GM18907 (cell line): ENCODE data around the gene NSD2.

Experiments used
- ATAC-seq: cut with Tn5 transposase; IDR thresholded peaks from one replicate; pipeline ENCODE4 v1.9.1; 2021; ENCODE audit warnings: mild to moderate bottlenecking, moderate library complexity; ENCODE audit not compliant: unreplicated experiment

The NSD2 gene

DNA sequence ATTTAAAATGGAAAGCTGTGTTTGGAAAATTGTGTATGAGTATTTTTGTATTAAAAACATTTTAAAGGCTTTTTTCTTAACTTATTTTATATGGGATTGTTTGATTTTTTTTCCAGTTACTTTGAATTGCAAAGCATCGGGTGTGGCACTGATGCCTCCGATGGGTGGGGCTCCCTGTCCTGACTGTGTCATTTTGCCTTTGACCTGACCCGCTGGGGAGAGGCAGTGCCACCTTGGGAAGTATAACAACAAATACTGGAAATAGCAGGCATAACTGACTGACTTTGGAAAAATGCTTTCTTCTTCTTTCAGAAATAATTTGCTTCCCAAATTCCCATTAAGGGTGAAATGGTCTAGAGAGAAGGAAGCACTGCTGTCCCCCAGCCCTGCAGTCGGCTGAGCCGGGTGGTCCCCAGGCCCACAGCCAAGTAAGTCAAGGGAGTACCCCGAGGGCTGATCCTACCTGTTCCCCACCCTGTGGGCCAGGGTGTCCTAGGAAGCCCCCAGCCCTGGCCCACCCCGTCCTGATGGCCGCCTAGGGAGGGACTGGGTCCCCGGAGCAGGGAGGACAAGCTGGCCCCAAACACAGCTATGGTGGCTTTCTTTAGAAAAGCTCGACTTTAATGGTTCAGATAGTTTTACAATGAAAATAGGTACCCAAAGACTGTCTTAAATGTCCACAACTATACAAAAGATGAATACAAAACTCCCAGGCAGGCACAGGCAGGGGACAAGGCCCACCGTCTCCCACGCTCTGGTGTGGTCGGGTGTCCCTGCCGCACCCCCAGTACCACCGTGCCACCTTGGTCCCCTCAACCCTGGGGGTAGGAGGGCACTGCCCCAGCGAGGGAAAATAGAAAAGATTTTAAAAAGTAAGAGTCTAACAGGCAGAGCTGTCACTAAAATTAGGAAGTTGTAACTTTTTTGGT is 111.2 kb downstream of the NSD2 start:
- no peak for ATAC-seq

DNA sequence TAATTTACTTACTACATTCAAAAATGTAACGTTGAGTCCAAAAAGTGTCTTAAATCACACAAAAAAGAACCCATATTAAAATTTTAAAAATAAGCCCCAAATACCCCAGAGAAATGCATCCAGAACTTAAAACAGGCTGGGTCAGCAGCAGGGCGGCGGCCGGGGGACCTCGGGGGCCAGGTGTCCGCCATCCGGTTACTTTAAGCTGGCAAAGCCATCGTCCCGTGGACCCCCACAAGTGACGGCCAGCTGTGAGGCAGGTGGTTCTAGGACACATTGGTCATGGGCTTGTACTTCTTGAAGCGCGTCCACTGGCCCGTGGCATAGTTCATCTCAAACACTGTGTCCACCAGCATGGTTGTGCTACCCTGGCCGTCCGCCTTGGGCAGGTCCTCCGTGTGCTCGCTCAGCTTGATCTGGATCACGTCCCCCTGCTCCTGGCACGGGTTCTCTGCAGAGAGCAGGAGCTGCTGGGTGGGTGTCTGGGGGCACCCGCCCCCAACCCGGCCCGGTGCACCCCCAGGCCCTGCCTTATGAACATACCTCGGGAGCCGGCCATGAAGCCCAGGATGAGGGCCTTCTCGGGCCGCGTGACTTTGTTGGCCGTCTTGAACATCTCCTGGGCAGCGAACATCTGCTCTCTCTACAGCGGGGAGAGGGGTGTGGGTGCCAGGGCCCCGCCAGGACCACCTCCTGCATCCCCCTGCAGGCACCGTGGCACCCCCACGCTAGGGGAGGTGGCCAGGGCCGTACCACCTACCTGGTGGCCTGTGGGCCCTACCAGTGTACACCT is 112.1 kb downstream of the NSD2 start:
- ATAC-seq, result no peak

- no peak for ATAC-seq
These were observed 112.7 kb downstream of the NSD2 start for GRCh38 chr4:1983846-1984405.

- ATAC-seq, result no peak
These were observed 113.4 kb downstream of the NSD2 start for GRCh38 chr4:1984406-1985191.

GRCh38 chr4:1985294-1985693 is 114.1 kb downstream of the NSD2 start:
- no peak for ATAC-seq

DNA sequence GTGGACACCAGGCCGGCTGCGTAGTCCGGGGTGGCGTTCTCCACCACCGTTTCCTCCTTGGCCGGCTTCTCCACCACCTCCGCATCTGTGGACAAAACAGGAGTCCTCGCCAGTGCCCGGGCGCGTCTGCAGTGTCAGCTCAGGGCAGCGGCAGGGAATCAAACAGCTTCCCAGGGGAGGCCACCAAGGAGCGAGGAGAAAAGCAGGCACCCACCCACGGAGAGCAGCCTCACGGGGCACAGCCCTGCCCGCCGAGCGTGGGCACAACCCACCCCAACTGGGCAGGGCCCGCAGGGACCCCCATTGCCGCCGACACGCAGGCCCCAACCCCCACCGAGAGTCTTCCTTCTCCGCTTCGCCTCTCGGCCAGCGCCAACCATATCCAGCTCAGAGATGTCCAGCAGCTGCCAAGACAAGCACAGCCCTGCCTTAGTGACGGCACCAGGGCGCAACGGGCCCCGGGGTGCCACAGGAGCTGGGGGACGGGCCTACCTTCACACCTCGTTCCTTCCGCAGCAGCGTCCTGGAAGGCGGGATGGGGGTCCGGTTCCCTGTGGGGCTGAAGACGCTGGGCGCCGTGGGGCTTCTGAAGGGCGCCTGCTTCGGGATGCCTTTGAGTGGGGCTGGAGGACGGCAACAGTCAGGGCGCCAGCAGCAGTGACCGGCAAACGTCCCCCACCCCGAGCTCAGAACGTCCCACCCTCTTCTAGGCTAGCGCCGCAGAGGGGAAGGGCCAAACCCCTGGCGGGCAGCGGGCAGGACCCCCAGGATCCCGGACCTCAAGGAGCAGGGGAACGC is 114.8 kb downstream of the NSD2 start:
- no peak for ATAC-seq

- no peak for ATAC-seq
These were observed 115.5 kb downstream of the NSD2 start for GRCh38 chr4:1986578-1987210.

- ATAC-seq, result no peak
These were observed 116.1 kb downstream of the NSD2 start for GRCh38 chr4:1987296-1987695.

GRCh38 chr4:1987721-1988326 is 116.6 kb downstream of the NSD2 start:
- ATAC-seq, result no peak

- no peak for ATAC-seq
These were observed 117.1 kb downstream of the NSD2 start for GRCh38 chr4:1988327-1988724.

GRCh38 chr4:1989533-1990347 is 118.5 kb downstream of the NSD2 start:
- ATAC-seq, result no peak

DNA sequence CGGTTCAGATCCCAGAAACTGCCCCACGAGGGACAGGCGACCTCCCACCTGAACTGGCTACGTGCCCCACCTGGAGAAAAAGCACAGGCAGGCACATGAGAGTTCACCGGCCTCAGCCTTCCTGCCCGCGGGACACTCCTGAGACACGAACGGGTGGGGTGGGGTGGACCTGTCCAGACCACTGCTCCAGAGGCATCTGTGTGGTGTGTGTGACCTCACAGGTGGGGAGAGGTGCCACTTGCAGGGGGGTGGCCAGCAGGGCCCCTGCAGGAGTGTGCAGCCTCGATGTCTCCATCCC is 119.1 kb downstream of the NSD2 start:
- ATAC-seq, result no peak

DNA sequence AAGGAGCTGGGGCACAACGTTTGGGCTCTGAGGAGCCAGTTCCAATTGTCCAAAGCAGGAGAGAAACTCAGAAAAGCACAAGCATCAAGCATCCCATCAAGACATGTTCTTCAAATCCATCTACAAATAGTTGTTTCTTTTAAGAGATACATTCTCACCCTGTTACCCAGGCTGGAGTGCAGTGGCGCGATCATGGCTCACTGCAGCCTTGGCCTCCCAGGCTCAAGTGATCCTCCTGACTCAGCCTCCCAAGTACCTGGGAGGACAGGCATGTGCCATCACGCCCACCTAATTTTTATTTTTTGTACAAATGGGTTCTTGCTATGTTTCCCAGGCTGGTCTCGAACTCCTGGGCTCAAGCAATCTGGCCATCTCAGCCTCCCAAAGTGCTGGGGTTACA is 119.5 kb downstream of the NSD2 start:
- ATAC-seq, result no peak

DNA sequence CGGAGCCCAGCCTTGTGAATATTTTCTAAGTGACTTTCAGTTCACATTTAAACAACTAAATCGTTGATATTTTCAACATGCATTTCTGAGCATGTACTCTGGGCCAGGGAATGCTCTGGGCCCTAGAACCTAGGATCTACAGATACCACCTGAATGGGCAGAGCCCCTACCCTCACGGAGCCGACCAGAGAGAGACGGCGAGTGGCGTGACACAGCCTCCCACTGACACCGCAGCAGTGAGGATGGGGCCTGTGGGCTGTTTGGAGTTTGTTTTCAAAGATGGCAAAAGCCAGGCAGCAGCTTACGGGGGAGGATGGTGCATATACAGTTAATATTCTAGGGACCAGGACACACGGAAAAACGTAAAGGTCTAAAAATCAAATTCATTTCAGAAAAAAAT is 119.9 kb downstream of the NSD2 start:
- ATAC-seq, result no peak

- no peak for ATAC-seq
These were observed 120.6 kb downstream of the NSD2 start for GRCh38 chr4:1991596-1992434.

DNA sequence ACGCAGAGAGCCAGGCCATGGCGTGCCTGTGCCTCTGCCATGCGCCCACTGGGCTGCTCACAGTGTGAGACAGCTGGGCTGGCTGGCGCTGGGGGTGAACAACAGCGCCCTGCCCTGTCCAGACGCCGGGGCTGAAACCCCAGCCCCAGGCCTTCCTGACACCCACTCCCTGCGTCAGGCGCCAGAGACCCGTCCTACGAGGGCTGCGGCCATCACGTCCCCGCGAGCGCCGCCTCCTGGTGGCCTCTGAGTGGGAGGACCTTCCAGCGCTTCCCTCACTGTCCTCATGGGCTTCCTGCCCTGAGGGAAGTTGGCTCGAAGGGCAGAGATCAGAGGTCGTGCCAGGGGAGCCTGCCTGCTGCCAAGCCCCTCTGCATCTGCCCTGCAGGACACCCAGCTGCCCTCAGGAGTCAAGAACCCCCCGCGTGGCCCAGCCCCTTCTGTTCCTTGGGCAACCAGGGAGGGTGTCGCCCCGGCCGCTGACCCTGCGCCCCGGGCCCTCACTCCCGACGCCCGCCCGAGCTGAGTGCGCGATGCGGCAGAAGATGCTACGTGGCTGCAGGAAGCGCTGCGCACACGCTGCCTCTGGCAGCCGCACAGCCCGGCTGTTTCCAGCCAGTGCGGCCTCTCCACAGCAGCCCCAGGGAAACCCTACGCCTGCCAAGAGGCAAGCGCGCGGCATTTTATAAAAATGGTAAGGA is 121.4 kb downstream of the NSD2 start:
- ATAC-seq, result no peak

GRCh38 chr4:1993169-1993516 is 122.0 kb downstream of the NSD2 start:
- ATAC-seq, result no peak
